Heart left ventricle (tissue), 16 donors: Measurements from ENCODE around the gene DDIT4. TPM values are rescaled to one million over a fixed set of nuclear protein-coding genes. Genes with fewer than 3 reads are reported as not detected.

Source experiments
- ATAC-seq, 4 donors: fragments of 200-7000 bp; cut with Tn5 transposase; one replicate each; pipeline ENCODE4 v1.9.1; 2020 to 2022; ENCODE audit warnings: moderate library complexity in 4 of 4, mild to moderate bottlenecking in 3 of 4, moderate number of reproducible peaks in 1 of 4
- DNase-seq, 5 donors: peaks; one replicate each; pipeline ENCODE4 v3.0.0-alpha.2; 2020
- H3K27ac ChIP-seq, 12 donors: fragments of 200-600 bp; sonication (generic) in 4 of 12; one replicate each; pipeline versions ENCODE4 v1.5.0 to v1.8.0; 2016 to 2022; ENCODE audit warnings: mild to moderate bottlenecking in 2 of 12
- H3K27me3 ChIP-seq, 9 donors: fragments of 200-600 bp; sonication (generic) in 2 of 9; one replicate each; pipeline versions ENCODE4 v1.5.1 to v1.8.0; 2016 to 2022; ENCODE audit warnings: mild to moderate bottlenecking in 3 of 9
- H3K36me3 ChIP-seq, 9 donors: fragments of 200-600 bp; sonication (generic) in 2 of 9; one replicate each; pipeline versions ENCODE4 v1.5.0 to v1.8.0; 2018 to 2022; ENCODE audit warnings: mild to moderate bottlenecking in 2 of 9
- H3K4me1 ChIP-seq, 12 donors: fragments of 200-600 bp; sonication (generic) in 4 of 12; one replicate each; pipeline versions ENCODE4 v1.5.0 to v1.8.0; 2016 to 2022; ENCODE audit warnings: mild to moderate bottlenecking in 3 of 12
- H3K4me3 ChIP-seq, 12 donors: fragments of 200-600 bp; sonication (generic) in 4 of 12; one replicate each; pipeline versions ENCODE4 v1.5.0 to v1.8.0; 2017 to 2022; ENCODE audit warnings: mild to moderate bottlenecking in 9 of 12, moderate library complexity in 4 of 12
- H3K9me3 ChIP-seq, 12 donors: fragments of 200-600 bp; sonication (generic) in 4 of 12; one replicate each; pipeline versions ENCODE4 v1.5.0 to v1.8.0; 2016 to 2022; ENCODE audit warnings: mild to moderate bottlenecking in 1 of 12
- POLR2A ChIP-seq, 2 donors: fragments of 450-650 bp; IDR thresholded peaks; one replicate each; pipeline ENCODE4 v1.6.1; 2017; ENCODE audit warnings: antibody characterized with exemption in 2 of 2, mild to moderate bottlenecking in 2 of 2, moderate library complexity in 2 of 2
- WGBS, 4 donors: extraction: QIAGEN DNeasy Blood & Tissue Kit in 2 of 4; methylation state at CpG; one replicate each; pipeline versions ENCODE4 v1.1.5 to v1.1.7; 2013 to 2018; 5-methylcytosine and 5-hydroxymethylcytosine counted together
- intact Hi-C, 10 donors: fragments of 100-400 bp; cut with DNase I; formaldehyde crosslinking; loops; one replicate each; pipeline versions ENCODE4 v1.11.1 to v1.14.2; 2022
- polyA plus RNA-seq, 2 donors: library from polyadenylated mRNA; stranded (reverse); fragments of 200-250 nt; gene quantifications; one replicate each; pipeline ENCODE4 v1.2.3, GENCODE V29; 2013
- total RNA-seq, 9 donors: library from RNA; depleted of rRNA in 2 of 9; stranded (reverse); fragments of >200 nt in 2 of 9; fragmentation: NEBNext Ultra II Directional in 3 of 9; extraction: Animal tissue kit (Norgen Biotek cat#: 25700) in 3 of 9; gene quantifications; one replicate each; pipeline versions ENCODE4 v1.1.0 to v1.2.4, GENCODE V29; 2016 to 2023
- TF ChIP-seq, protein P1 (sequence below), 12 donors: fragments of 200-600 bp; sonication (generic) in 4 of 12; IDR thresholded peaks; one replicate each; pipeline versions ENCODE4 v1.5.0 to v1.8.0; 2018 to 2022; ENCODE audit warnings: antibody characterized with exemption in 12 of 12, mild to moderate bottlenecking in 5 of 12
- donor health status: ischemic (EF 13 %, LVEDD 7.1; RV severe dilation, severe dysfunction).
- donor health status: healthy with polysubstance abuse.
- donor health status: DM: no; HTN: yes; CAD: no.
- donor health status: DM: no; HTN: no; CAD: no.
- donor health status: ischemic (EF 25% LVEDD 6.9; RV normal size, moderate dysfunction).
- donor health status: ischemic (EF 25% LVEDD 5.7; RV mildly dilated, moderate dysfunction).
- donor health status: healthy.
- donor health status: DM: yes; HTN: yes; CAD: no.
- donor health status: ischemic (EF 35%, LVEDD 5.7; RV mildly dilated, moderate dysfunction).
- donor health status: nonischemic (EF 11% LVEDD 7.7; RV severe dilation, severe dysfunction).
- donor health status: DM: yes; HTN: yes; CAD: no.
- donor health status: PGD.
- donor health status: ischemic (EF 29% LVEDD 5.4; RV normal size, mild dysfunction).
- donor health status: nonischemic (EF 23%, LVEDD 6.1; RV moderate dilation, normal function).

The DDIT4 gene
- total and polyA plus RNA-seq, 11 donors: 14.6 to 112 (median 47.6) TPM

DNA sequence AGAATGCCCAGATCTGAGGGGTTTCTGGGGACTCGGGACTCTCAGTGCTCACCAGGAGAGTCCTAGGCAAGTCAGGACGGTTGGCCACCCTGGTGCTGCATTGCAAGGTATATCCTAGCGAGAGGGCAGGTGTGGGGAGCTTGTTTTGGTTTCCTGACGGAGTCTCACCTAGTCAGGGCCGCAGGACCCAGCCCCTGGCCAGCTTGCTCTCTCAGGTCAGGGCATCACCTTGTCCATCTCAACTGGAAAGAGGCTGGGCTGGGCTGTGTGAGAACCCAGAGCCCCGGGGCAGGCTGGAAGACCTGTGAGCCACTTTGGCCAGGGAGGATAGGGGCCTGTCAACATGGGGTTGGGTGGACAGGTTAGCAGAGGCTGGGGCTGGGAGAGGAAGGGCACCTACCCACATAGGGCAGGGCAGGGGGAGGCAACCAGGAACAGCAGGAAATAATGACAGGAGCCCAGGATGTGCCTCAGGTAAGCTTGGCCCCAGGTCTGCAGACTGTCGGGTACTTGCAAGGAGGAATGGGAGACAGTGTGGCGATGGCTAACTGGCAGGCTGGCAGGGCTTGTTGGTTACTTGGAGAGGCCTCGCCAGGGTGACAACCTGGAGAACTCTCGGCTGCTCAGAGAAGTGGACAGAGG, 49.5 kb downstream of the DDIT4 start:
- no peak overlapping the region for H3K27ac ChIP-seq
- WGBS, 4 donors: 96 to 97% (median 96%) methylated on average over 8 to 10 of the region's 10 CpGs
- DNase-seq: no peak
- H3K9me3 ChIP-seq: no peaks in the 10 kb centered on the region
- peaks cover 14 to 91% (median 58%) of the 10 kb centered on the region in 12 donors for H3K4me1 ChIP-seq
- ATAC-seq: no peak
- intact Hi-C loops: loop anchor here in 2 of 10 donors (5.0 to 10.0 kb wide), 3 partner anchors 46 to 88 kb away; partner anchors contain the start of gene DDIT4 (in 1 of the 2)
- TF ChIP-seq, protein P1, sequence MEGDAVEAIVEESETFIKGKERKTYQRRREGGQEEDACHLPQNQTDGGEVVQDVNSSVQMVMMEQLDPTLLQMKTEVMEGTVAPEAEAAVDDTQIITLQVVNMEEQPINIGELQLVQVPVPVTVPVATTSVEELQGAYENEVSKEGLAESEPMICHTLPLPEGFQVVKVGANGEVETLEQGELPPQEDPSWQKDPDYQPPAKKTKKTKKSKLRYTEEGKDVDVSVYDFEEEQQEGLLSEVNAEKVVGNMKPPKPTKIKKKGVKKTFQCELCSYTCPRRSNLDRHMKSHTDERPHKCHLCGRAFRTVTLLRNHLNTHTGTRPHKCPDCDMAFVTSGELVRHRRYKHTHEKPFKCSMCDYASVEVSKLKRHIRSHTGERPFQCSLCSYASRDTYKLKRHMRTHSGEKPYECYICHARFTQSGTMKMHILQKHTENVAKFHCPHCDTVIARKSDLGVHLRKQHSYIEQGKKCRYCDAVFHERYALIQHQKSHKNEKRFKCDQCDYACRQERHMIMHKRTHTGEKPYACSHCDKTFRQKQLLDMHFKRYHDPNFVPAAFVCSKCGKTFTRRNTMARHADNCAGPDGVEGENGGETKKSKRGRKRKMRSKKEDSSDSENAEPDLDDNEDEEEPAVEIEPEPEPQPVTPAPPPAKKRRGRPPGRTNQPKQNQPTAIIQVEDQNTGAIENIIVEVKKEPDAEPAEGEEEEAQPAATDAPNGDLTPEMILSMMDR (IDR thresholded peaks at IDR 0.05): no peak
- no peak for TF ChIP-seq POLR2A (IDR thresholded peaks at IDR 0.05)
- H3K4me3 ChIP-seq: no peak overlapping the region
- no peaks in the 10 kb centered on the region for H3K36me3 ChIP-seq
- no peaks in the 10 kb centered on the region for H3K27me3 ChIP-seq

DNA sequence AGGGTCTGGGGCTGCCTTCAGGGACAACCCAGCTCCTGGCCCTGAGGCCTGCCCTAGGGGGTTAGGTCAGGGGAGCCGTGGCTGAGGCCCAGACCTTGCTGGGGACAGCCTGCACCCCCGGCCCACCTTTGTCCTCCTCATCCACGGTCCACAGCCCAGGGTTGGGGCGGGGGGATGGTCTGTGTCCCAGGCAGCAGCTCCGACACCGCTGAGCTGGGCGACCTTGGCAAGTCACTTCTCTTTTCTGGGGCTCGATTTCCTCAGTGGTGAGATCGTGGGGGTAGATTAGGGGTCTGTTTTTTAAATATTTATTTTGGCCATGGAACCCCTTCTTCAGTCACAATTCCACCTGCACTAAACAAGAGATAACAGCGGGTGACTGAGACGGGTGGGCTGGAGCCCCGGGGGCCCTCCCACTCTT, 50.1 kb downstream of the DDIT4 start:
- peaks cover 14 to 91% (median 60%) of the 10 kb centered on the region in 12 donors for H3K4me1 ChIP-seq
- WGBS, 4 donors: 73 to 82% (median 76%) methylated on average over 10 to 12 of the region's 12 CpGs
- ATAC-seq (no peak), DNase-seq (no peak)
- H3K36me3 ChIP-seq: no peaks in the 10 kb centered on the region
- intact Hi-C loops: loop anchor here in 3 of 10 donors (2.0 to 10.0 kb wide), 4 partner anchors 25 to 89 kb away; partner anchors contain the start of gene DDIT4 (in 1 of the 3)
- no peaks in the 10 kb centered on the region for H3K27me3 ChIP-seq
- H3K9me3 ChIP-seq: no peaks in the 10 kb centered on the region
- no peak overlapping the region for H3K27ac ChIP-seq
- no peak for TF ChIP-seq POLR2A (IDR thresholded peaks at IDR 0.05)
- TF ChIP-seq, protein P1 (IDR thresholded peaks at IDR 0.05): no peak
- H3K4me3 ChIP-seq: no peak overlapping the region

Other genes starting within 250 kb of the DDIT4 start
- gene SPOCK2, start 185.4 kb upstream of the DDIT4 start, total RNA-seq: 10 to 100 TPM in 3 of 9 donors, 1 to 10 TPM in 6; 4.4 to 15.1 (median 6.9) TPM
- 10 to 100 TPM; 11.2 to 16.6 TPM for gene SPOCK2, start 185.4 kb upstream of the DDIT4 start, polyA plus RNA-seq
- 100 to 1,000 TPM; 135 to 237 (median 179) TPM for gene ANAPC16, start 57.9 kb upstream of the DDIT4 start, total RNA-seq
- 100 to 1,000 TPM; 124 to 242 TPM for gene ANAPC16, start 57.9 kb upstream of the DDIT4 start, polyA plus RNA-seq
- 10 to 100 TPM; 26.4 to 44.8 (median 35.3) TPM for gene ASCC1, start 57.6 kb upstream of the DDIT4 start, total RNA-seq
- 10 to 100 TPM; 12.0 to 49.6 TPM for gene ASCC1, start 57.6 kb upstream of the DDIT4 start, polyA plus RNA-seq
- gene DNAJB12, start 81.0 kb downstream of the DDIT4 start, total RNA-seq: 10 to 100 TPM; 23.8 to 42.5 (median 29.1) TPM
- 10 to 100 TPM; 21.1 to 36.0 TPM for gene DNAJB12, start 81.0 kb downstream of the DDIT4 start, polyA plus RNA-seq